DMS79 (cell line): ENCODE measurements around the gene MEDAG.

ENCODE experiments used
- DNase-seq: peaks from one replicate; lab custom pipeline; 2025; lab: John Stamatoyannopoulos, UW

Gene MEDAG

GRCh38 chr13:30957258-30957943, 51.3 kb downstream of the MEDAG start:
- DNase-seq = no peak

GRCh38 chr13:30959678-30960077, 53.6 kb downstream of the MEDAG start:
- DNase-seq = no peak

- no peak for DNase-seq
These were observed 57.7 kb downstream of the MEDAG start for GRCh38 chr13:30963791-30964190.

DNA sequence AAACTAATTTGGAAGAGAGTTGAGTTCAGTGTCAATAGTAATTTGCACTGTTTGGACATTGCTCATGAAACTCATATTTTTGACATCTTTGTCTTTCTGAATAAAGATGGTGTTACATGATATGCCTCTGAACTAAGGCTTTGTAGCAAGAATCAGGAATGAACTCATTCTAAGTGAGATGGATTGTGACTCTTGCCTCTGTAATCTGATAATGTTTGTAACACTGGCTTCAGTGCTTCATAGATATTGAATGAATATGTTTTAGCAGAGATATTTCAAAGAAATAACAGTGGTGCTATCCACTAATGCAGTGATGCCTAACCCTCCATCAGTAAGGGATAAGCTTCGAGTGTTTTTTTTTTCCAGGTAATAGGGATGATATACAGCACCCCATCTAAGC, 59.3 kb downstream of the MEDAG start:
- DNase-seq = no peak

DNA sequence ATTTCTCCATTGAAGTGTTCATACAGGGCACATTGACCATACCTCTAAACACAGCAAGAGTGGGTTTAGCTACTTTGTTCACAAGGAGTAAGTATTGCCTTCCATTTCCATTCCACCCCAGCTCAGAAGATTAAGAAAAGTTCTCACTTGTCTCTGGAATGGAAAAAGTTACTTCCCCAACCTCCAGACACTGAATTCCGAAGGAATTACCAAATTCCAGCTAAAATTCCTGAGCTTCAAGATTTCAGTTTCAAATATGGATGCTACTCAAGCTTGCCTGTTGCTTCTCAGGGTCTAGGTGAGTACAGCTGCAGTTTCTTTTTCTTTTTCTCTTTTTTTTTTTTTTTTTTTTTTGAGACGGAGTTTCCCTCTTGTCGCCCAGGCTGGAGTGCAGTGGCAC, 60.0 kb downstream of the MEDAG start:
- no peak for DNase-seq

DNA sequence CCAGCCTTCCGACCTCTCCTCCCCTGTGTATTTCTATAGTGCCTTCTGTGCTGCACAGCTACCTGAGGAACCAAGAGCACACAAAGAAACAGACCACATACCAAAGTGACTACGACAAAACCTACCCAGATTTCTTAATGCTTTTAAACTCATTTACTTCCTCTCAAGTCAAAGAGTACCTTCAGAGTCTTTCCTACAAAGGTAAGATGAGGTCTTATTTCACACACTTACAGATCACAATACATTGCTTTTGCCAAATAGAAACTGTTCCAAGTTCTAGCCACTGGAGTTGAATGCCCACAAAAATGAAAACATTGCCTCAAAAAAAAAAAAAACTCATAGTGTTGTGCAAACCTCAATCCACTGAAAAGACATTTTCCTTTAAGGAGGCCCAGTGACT, 62.8 kb downstream of the MEDAG start:
- peak; percentile 15 for DNase-seq

GRCh38 chr13:30971575-30971974, 65.5 kb downstream of the MEDAG start:
- no peak for DNase-seq

- DNase-seq = peak; percentile 26
These were observed 66.9 kb downstream of the MEDAG start for GRCh38 chr13:30972888-30973377.

DNA sequence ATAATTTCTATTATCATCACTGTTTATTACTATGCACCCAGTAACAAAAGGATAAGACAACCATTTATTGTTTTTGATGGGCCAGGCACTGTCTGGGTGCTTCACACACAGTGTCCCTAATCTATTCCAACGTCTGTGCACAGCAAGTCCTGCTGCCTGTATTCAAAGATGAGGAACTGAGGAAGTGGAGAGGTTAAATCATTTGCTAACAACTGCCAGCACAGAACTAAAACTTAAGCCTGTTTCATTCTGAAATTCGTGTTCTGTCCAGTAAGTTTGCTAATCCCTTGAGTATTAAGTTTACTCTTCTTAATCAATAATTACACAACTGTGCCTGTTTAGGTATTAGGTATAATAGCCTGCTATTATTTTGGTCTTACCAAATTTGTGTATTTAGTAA, 68.3 kb downstream of the MEDAG start:
- DNase-seq = no peak
